GM19035 (cell line): ENCODE measurements around the gene BRPF3.

Source experiments
- ATAC-seq: cut with Tn5 transposase; IDR thresholded peaks from one replicate; pipeline ENCODE4 v1.9.1; 2021; ENCODE audit not compliant: unreplicated experiment

The BRPF3 gene

GRCh38 chr6:36227379-36228228, 31.1 kb downstream of the BRPF3 start:
- no peak for ATAC-seq

GRCh38 chr6:36229223-36229622, 32.7 kb downstream of the BRPF3 start:
- ATAC-seq = no peak

GRCh38 chr6:36230371-36230770, 33.8 kb downstream of the BRPF3 start:
- ATAC-seq = no peak

- ATAC-seq = no peak
These were observed 35.6 kb downstream of the BRPF3 start for GRCh38 chr6:36232172-36232571.

GRCh38 chr6:36235309-36235708, 38.8 kb downstream of the BRPF3 start:
- ATAC-seq = no peak

- ATAC-seq = no peak
These were observed 39.3 kb downstream of the BRPF3 start for GRCh38 chr6:36235862-36236261.

- ATAC-seq = no peak
These were observed 43.2 kb downstream of the BRPF3 start for GRCh38 chr6:36239774-36240173.

GRCh38 chr6:36241728-36242127, 45.2 kb downstream of the BRPF3 start:
- ATAC-seq = no peak

- no peak for ATAC-seq
These were observed 45.6 kb downstream of the BRPF3 start for GRCh38 chr6:36242161-36242560.

- no peak for ATAC-seq
These were observed 46.1 kb downstream of the BRPF3 start for GRCh38 chr6:36242626-36243025.

GRCh38 chr6:36243562-36244212, 47.1 kb downstream of the BRPF3 start:
- no peak for ATAC-seq

GRCh38 chr6:36244641-36245280, 48.2 kb downstream of the BRPF3 start:
- no peak for ATAC-seq

GRCh38 chr6:36245572-36246061, 49.1 kb downstream of the BRPF3 start:
- ATAC-seq = no peak

GRCh38 chr6:36246506-36247268, 50.1 kb downstream of the BRPF3 start:
- no peak for ATAC-seq

- ATAC-seq = no peak
These were observed 51.1 kb downstream of the BRPF3 start for GRCh38 chr6:36247693-36248092.

- ATAC-seq = no peak
These were observed 52.4 kb downstream of the BRPF3 start for GRCh38 chr6:36248980-36249379.

GRCh38 chr6:36249536-36249935, 53.0 kb downstream of the BRPF3 start:
- ATAC-seq = no peak

GRCh38 chr6:36252005-36252404, 55.5 kb downstream of the BRPF3 start:
- ATAC-seq = no peak

GRCh38 chr6:36263390-36264000, 67.0 kb downstream of the BRPF3 start:
- ATAC-seq = no peak

GRCh38 chr6:36265744-36266143, 69.2 kb downstream of the BRPF3 start:
- ATAC-seq = no peak
